Keratinocyte (primary cell): Measurements from ENCODE around the gene VPS37C. TPM values are rescaled to one million over a fixed set of nuclear protein-coding genes. Genes with fewer than 3 reads are reported as not detected.
"Not testable (repeated sequence)": the region's sequence is repeated elsewhere in the genome, so short reads cannot be mapped to it uniquely, and the experiment has no call there.

Experiments used
- DNase-seq: peaks from one replicate; pipeline ENCODE4 v3.0.0-alpha.2; 2011; ENCODE audit warnings: low read depth, missing footprints, low spot score
- FAIRE-seq: peaks from 2 replicates; lab custom pipeline; 2011; peaks lifted over from hg19 to GRCh38; lab: Jason Lieb, UNC
- H2AFZ ChIP-seq: 2 replicates; pipeline ENCODE4 v1.6.0; 2012; ENCODE audit warnings: low read length, control low read depth, inconsistent platforms; ENCODE audit not compliant: control insufficient read depth
- H3K27ac ChIP-seq: 2 replicates; pipeline ENCODE4 v1.5.1; 2011; ENCODE audit warnings: low read length; ENCODE audit not compliant: control insufficient read depth, insufficient read depth
- H3K27me3 ChIP-seq: 3 replicates; pipeline ENCODE4 v1.6.0; 2011; ENCODE audit warnings: low read length; ENCODE audit not compliant: control insufficient read depth, insufficient read depth; ENCODE audit errors: extremely low read depth
- H3K36me3 ChIP-seq, 2 experiments: 2 replicates in 1 of 2; 3 replicates in 1 of 2; pipeline ENCODE4 v1.5.1; 2011; ENCODE audit warnings: low read length in 2 of 2, mild to moderate bottlenecking in 1 of 2; ENCODE audit not compliant: control insufficient read depth in 2 of 2, insufficient read depth in 2 of 2; ENCODE audit errors: extremely low read depth in 1 of 2
- H3K4me1 ChIP-seq: 3 replicates; pipeline ENCODE4 v1.5.1; 2011; ENCODE audit warnings: low read length; ENCODE audit not compliant: control insufficient read depth, insufficient read depth; ENCODE audit errors: extremely low read depth
- H3K4me2 ChIP-seq: 3 replicates; pipeline ENCODE4 v1.6.0; 2011; ENCODE audit warnings: low read depth, low read length; ENCODE audit not compliant: control insufficient read depth, insufficient read depth; ENCODE audit errors: extremely low read depth
- H3K4me3 ChIP-seq, 3 experiments: fragments of 200-600 bp in 1 of 3; sonication (generic) in 1 of 3; 2 replicates in 2 of 3; 3 replicates in 1 of 3; pipeline ENCODE4 v1.5.1; 2011 to 2016; ENCODE audit warnings: low read length in 3 of 3, mild to moderate bottlenecking in 3 of 3, control low read depth in 2 of 3, inconsistent platforms in 1 of 3, low read depth in 1 of 3, mixed read lengths in 1 of 3, mixed run types in 1 of 3, moderate library complexity in 1 of 3; ENCODE audit not compliant: control insufficient read depth in 2 of 3, insufficient read depth in 2 of 3; ENCODE audit errors: extremely low read depth in 1 of 3
- H3K79me2 ChIP-seq: 2 replicates; pipeline ENCODE4 v1.6.0; 2012; ENCODE audit warnings: low read length; ENCODE audit not compliant: control insufficient read depth, insufficient read depth
- H3K9ac ChIP-seq: 3 replicates; pipeline ENCODE4 v1.6.0; 2011; ENCODE audit warnings: low read length; ENCODE audit not compliant: control insufficient read depth, insufficient read depth; ENCODE audit errors: extremely low read depth
- H3K9me1 ChIP-seq: 3 replicates; pipeline ENCODE4 v1.6.0; 2011; ENCODE audit warnings: low read length; ENCODE audit not compliant: control insufficient read depth, insufficient read depth; ENCODE audit errors: extremely low read depth
- H3K9me3 ChIP-seq: 2 replicates; pipeline ENCODE4 v1.5.1; 2012; ENCODE audit warnings: low read depth, low read length; ENCODE audit not compliant: control insufficient read depth
- H4K20me1 ChIP-seq: 3 replicates; pipeline ENCODE4 v1.6.0; 2011; ENCODE audit warnings: low read length; ENCODE audit not compliant: control insufficient read depth, insufficient read depth; ENCODE audit errors: extremely low read depth
- EZH2 ChIP-seq: IDR thresholded peaks from one replicate; pipeline ENCODE4 v1.6.1; 2012; ENCODE audit warnings: inconsistent platforms, mild to moderate bottlenecking, low read length, moderate library complexity
- dilution Hi-C: fragments of 300-500 bp; cut with MboI; formaldehyde crosslinking; loops from one replicate; pipeline ENCODE4 v1.7.0; 2020; ENCODE audit warnings: low sequenced_read_pairs; ENCODE audit not compliant: extremely low pct_ligation_motif_present
- polyA plus RNA-seq, 5 experiments: library from polyadenylated mRNA; depleted of rRNA in 3 of 5; stranded (reverse) in 3 of 5; stranded (forward) in 1 of 5; unstranded in 1 of 5; fragments of >200 nt; gene quantifications; 1 replicate in 1 of 5; 2 replicates in 3 of 5; 3 replicates in 1 of 5; pipeline versions ENCODE4 v1.2.1 to v1.2.3, GENCODE V29; 2011 to 2012; ENCODE audit warnings: missing spikeins in 2 of 5, low read depth in 1 of 5, low replicate concordance in 1 of 5
- TF ChIP-seq, protein P1 (sequence below), 3 experiments: IDR thresholded peaks in 1 of 3; conservative IDR thresholded peaks in 1 of 3; optimal IDR thresholded peaks in 1 of 3; 2 replicates in 2 of 3; 3 replicates in 1 of 3; pipeline versions ENCODE3 to v1.5.1; 2011; ENCODE audit warnings: low read length in 3 of 3, mild to moderate bottlenecking in 3 of 3, moderate library complexity in 2 of 3, control low read depth in 1 of 3, inconsistent platforms in 1 of 3; ENCODE audit not compliant: insufficient read depth in 2 of 3; ENCODE audit errors: extremely low read depth in 1 of 3

VPS37C gene
- polyA plus RNA-seq, 1 donor (not counting 4 experiments of a cell fraction or from before 2014, with no cell fraction given), result 8.0 TPM

DNA sequence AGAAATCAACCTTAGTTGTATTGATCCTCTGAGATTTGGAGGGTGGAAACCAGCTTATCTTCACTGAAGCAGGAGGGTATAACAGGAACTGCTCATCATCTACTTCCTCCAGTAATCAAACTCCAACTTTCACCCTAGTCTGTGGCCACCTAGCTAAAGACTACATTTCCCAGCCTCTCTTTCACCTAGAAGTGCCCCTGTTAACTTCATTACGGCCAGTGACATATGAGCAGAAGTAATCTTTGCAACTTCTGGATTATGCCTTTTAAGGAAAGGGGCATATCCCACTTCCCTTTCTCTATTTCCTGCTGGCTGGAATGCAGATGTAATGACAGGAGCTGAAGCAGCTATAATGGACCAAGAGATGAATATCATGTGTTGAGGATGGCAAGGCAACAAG, 7.6 kb upstream of the VPS37C start:
- DNase-seq (no peak), FAIRE-seq (no peak)
- H3K9me1 ChIP-seq, result no peaks in the 10 kb centered on the region
- H3K4me1 ChIP-seq, result no peaks in the 10 kb centered on the region
- H3K4me2 ChIP-seq, result no peak overlapping the region
- H3K9ac ChIP-seq, result no peak overlapping the region
- H4K20me1 ChIP-seq, result no peaks in the 10 kb centered on the region
- no peak for TF ChIP-seq EZH2
- TF ChIP-seq, protein P1, sequence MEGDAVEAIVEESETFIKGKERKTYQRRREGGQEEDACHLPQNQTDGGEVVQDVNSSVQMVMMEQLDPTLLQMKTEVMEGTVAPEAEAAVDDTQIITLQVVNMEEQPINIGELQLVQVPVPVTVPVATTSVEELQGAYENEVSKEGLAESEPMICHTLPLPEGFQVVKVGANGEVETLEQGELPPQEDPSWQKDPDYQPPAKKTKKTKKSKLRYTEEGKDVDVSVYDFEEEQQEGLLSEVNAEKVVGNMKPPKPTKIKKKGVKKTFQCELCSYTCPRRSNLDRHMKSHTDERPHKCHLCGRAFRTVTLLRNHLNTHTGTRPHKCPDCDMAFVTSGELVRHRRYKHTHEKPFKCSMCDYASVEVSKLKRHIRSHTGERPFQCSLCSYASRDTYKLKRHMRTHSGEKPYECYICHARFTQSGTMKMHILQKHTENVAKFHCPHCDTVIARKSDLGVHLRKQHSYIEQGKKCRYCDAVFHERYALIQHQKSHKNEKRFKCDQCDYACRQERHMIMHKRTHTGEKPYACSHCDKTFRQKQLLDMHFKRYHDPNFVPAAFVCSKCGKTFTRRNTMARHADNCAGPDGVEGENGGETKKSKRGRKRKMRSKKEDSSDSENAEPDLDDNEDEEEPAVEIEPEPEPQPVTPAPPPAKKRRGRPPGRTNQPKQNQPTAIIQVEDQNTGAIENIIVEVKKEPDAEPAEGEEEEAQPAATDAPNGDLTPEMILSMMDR (optimal IDR thresholded peaks at IDR 0.05 in 1 of 3, IDR thresholded peaks at IDR 0.05 in 1 of 3, conservative IDR thresholded peaks at IDR 0.05 in 1 of 3; ENCODE audit: extremely low read depth in 1 of 3, insufficient read depth in 2 of 3, low read length in 3 of 3), result no peak
- H3K79me2 ChIP-seq, result no peaks in the 10 kb centered on the region
- H2AFZ ChIP-seq, result no peak overlapping the region
- no peaks in the 10 kb centered on the region for H3K9me3 ChIP-seq
- dilution Hi-C loops, result no loop called here
- peaks cover 4% of the 10 kb centered on the region for H3K27me3 ChIP-seq
- H3K36me3 ChIP-seq, result no peaks in the 10 kb centered on the region
- no peak overlapping the region for H3K4me3 ChIP-seq
- no peak overlapping the region for H3K27ac ChIP-seq

DNA sequence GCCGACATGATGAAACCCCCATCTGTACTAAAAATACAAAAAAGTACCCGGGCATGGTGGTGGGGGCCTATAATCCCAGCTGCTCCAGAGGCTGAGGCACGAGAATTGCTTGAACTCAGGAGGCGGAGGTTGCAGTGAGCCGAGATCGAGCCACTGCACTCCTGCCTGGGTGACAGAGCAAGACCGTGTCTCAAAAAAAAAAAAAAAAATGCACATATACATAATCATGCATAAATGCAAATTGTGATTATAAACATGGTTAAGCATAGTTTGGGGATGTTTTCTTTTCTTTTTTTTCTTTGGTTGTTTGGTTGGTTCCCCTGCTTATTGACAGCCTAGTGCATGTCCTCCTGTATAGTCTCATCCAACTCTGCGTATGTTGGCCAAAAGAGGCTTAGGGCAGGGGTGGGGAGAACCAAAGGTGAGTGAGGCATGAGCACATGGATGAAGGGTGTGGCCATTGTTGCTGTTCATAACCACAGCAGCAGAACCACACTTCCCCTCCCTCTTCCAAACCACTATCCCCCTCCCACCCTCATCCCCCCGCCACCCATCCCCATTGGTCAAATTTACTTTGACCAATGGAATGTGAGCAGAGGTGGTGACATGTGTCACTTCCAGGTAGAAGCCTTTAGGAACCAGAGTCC, 6.9 kb upstream of the VPS37C start:
- dilution Hi-C loops, result no loop called here
- no peak overlapping the region for H3K9ac ChIP-seq
- FAIRE-seq, result no peak
- H3K27me3 ChIP-seq, result peaks cover 3% of the 10 kb centered on the region
- no peak overlapping the region for H3K27ac ChIP-seq
- no peaks in the 10 kb centered on the region for H4K20me1 ChIP-seq
- H3K4me1 ChIP-seq, result no peaks in the 10 kb centered on the region
- no peak for DNase-seq
- H3K4me2 ChIP-seq, result no peak overlapping the region
- H3K4me3 ChIP-seq, result no peak overlapping the region
- H3K79me2 ChIP-seq, result no peaks in the 10 kb centered on the region
- H3K9me1 ChIP-seq, result no peaks in the 10 kb centered on the region
- no peaks in the 10 kb centered on the region for H3K9me3 ChIP-seq
- no peak for TF ChIP-seq EZH2
- TF ChIP-seq, protein P1 (optimal IDR thresholded peaks at IDR 0.05 in 1 of 3, IDR thresholded peaks at IDR 0.05 in 1 of 3, conservative IDR thresholded peaks at IDR 0.05 in 1 of 3; ENCODE audit: extremely low read depth in 1 of 3, insufficient read depth in 2 of 3, low read length in 3 of 3), result no peak
- H2AFZ ChIP-seq, result no peak overlapping the region
- no peaks in the 10 kb centered on the region for H3K36me3 ChIP-seq

DNA sequence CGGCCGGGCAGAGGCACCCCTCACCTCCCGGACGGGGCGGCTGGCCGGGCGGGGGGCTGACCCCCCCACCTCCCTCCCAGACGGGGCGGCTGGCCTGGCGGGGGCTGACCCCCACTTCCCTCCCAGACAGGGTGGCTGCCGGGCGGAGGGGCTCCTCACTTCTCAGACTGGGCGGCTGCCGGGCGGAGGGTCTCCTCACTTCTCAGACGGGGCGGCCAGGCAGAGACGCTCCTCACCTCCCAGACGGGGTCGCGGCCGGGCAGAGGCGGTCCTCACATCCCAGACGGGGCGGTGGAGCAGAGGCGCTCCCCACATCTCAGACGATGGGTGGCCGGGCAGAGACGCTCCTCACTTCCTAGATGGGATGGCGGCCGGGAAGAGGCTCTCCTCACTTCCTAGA, 5.1 kb upstream of the VPS37C start:
- H3K27ac ChIP-seq, dilution Hi-C loops, H3K9me3 ChIP-seq, H3K4me2 ChIP-seq, H2AFZ ChIP-seq, H3K36me3 ChIP-seq, H3K4me3 ChIP-seq, H3K27me3 ChIP-seq, H3K4me1 ChIP-seq, DNase-seq, FAIRE-seq, H3K9me1 ChIP-seq, H4K20me1 ChIP-seq, H3K79me2 ChIP-seq, H3K9ac ChIP-seq: not testable (repeated sequence)

DNA sequence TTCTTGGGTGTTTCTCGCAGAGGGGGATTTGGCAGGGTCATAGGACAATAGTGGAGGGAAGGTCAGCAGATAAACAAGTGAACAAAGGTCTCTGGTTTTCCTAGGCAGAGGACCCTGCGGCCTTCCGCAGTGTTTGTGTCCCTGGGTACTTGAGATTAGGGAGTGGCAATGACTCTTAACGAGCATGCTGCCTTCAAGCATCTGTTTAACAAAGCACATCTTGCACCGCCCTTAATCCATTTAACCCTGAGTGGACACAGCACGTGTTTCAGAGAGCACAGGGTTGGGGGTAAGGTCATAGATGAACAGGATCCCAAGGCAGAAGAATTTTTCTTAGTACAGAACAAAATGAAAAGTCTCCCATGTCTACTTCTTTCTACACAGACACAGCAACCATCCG, 4.6 kb upstream of the VPS37C start:
- H3K4me1 ChIP-seq, H4K20me1 ChIP-seq, dilution Hi-C loops, DNase-seq, H3K36me3 ChIP-seq, FAIRE-seq, H3K4me3 ChIP-seq, H3K9ac ChIP-seq, H3K27me3 ChIP-seq, H3K27ac ChIP-seq, H3K79me2 ChIP-seq, H2AFZ ChIP-seq, H3K4me2 ChIP-seq, H3K9me3 ChIP-seq, H3K9me1 ChIP-seq: not testable (repeated sequence)
